ENCODE results near the gene TNFRSF8.

DNA sequence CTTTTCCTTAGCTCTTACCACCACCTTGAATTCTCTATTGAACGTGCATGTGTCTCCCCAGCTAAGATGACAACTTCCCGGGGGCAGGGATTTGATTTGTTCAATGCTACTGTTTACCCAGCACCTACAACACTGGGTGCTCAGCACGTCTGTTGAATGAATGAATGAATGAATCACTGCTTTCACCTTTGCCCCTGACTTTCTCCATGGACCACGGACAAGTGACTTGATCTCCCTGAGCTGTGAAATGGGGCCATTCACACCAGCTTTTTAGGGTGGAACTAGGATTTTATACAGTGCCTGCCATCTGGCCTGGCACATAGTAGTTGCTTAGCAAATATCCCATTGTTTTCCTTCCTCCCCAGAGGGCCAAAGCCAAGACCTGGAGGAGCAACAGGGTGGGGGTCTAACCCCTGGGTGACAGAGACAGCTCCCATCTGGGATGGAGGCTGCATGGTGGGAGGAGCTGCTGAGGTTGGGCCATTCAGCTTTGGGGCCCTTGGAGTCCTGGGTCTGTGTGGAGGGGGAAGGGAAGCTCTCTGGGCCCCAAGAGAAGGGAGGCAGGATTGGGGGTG lies 119.4 kb downstream of the TNFRSF8 start:
- TF ChIP-seq, protein P1, sequence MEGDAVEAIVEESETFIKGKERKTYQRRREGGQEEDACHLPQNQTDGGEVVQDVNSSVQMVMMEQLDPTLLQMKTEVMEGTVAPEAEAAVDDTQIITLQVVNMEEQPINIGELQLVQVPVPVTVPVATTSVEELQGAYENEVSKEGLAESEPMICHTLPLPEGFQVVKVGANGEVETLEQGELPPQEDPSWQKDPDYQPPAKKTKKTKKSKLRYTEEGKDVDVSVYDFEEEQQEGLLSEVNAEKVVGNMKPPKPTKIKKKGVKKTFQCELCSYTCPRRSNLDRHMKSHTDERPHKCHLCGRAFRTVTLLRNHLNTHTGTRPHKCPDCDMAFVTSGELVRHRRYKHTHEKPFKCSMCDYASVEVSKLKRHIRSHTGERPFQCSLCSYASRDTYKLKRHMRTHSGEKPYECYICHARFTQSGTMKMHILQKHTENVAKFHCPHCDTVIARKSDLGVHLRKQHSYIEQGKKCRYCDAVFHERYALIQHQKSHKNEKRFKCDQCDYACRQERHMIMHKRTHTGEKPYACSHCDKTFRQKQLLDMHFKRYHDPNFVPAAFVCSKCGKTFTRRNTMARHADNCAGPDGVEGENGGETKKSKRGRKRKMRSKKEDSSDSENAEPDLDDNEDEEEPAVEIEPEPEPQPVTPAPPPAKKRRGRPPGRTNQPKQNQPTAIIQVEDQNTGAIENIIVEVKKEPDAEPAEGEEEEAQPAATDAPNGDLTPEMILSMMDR (IDR thresholded peaks at IDR 0.05), result no peak
- TF ChIP-seq EZH2 (IDR thresholded peaks at IDR 0.05; ENCODE audit: borderline replicate concordance, insufficient read depth, low read depth, low read length, poor library complexity, severe bottlenecking), result no peak
